HFF-Myc (cell line): ENCODE measurements around the gene HEPHL1.

ENCODE experiments used
- DNase-seq: peaks from one replicate; pipeline ENCODE4 v3.0.0-alpha.2; 2011; ENCODE audit warnings: low read depth; ENCODE audit errors: extremely low read depth
- H3K4me3 ChIP-seq: replicated peaks from 2 replicates; pipeline ENCODE4 v1.5.1; 2011; ENCODE audit warnings: low read depth, mild to moderate bottlenecking, control low read depth, low read length
- TF ChIP-seq, protein P1 (sequence below): IDR thresholded peaks from 2 replicates; pipeline ENCODE4 v1.5.1; 2012; ENCODE audit warnings: mild to moderate bottlenecking, low read depth, low read length, control low read depth; ENCODE audit errors: missing control alignments

The HEPHL1 gene

DNA sequence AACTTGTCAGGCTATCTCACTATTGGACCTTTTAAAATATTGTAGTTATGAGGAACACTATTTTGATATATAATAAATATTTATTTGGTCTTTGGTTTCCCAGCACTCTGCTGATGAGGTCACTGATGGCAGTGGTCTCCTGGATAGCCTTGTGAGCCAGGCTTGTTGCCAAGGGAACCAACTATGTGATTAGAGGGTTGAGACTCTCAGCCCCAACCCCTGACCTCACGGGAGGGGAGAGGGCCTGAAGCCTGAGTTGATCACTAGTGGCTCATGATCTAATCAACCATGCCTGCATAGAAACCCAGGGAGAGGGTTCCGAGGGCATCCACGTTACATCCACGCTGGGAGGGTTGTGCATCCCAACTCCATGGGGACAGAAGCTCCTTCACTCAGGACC is 118.3 kb downstream of the HEPHL1 start:
- H3K4me3 ChIP-seq: no peak overlapping the region
- TF ChIP-seq, protein P1, sequence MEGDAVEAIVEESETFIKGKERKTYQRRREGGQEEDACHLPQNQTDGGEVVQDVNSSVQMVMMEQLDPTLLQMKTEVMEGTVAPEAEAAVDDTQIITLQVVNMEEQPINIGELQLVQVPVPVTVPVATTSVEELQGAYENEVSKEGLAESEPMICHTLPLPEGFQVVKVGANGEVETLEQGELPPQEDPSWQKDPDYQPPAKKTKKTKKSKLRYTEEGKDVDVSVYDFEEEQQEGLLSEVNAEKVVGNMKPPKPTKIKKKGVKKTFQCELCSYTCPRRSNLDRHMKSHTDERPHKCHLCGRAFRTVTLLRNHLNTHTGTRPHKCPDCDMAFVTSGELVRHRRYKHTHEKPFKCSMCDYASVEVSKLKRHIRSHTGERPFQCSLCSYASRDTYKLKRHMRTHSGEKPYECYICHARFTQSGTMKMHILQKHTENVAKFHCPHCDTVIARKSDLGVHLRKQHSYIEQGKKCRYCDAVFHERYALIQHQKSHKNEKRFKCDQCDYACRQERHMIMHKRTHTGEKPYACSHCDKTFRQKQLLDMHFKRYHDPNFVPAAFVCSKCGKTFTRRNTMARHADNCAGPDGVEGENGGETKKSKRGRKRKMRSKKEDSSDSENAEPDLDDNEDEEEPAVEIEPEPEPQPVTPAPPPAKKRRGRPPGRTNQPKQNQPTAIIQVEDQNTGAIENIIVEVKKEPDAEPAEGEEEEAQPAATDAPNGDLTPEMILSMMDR: no peak
- DNase-seq: no peak

DNA sequence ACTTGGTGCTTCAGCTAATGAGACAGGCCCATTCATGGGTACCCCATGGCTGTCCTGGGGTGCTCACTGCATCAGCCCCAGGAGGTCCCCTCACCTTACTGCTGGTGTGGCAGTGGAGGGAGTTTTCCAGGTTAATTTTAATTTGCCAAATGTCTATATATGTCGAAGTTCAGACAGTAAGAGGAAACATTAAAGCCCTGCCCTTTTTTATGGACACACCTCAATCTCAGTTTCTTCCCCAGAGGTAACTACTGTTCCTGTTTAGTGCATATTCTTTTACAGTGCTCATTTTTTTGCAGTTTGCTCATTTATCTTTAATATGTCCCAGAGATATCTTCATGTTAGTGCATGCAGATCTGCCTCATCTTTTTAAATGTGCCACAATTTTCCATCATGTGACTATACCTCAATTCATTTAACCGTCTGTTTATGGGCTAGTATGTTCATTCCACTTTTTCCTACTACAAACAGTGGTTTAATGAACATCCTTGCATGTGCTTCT is 119.1 kb downstream of the HEPHL1 start:
- TF ChIP-seq, protein P1: no peak
- no peak for DNase-seq
- no peak overlapping the region for H3K4me3 ChIP-seq

DNA sequence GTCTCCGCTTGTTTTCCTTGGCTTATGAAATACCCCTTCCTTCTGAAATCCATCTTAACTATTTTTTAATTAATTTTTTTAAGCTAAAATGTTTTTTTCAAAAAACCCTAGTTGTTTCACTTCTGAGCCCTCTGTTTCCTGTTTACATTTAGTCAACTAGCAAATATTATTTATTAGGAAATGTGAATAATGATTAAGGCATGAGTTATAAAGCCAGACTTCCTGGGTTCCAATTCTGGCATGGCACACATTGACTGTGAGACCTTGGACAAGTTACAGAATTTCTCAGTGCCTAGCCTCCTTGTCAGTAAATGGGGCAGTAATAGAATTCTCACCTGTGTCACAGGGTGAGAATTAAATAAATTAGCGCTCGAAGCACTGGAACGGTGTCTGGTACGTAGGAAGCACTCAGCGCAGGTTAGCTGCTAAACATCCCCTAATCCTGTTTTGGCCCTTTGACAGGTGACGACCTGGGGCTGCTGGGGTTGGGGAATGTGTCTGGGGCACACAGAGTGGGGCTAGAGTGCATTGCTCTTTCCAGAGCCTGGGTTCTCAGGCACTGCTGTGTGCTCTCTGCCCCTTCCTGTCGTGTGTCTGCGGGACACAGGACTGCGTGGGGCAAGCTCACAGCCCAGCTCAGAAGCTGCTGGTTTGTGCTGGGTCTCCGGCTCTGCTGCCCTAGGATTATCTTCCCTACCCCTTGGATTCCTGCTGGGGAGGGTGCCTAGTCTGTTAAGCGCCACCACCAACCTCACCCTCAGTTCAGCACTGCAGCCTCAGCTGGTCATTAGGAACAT is 120.6 kb downstream of the HEPHL1 start:
- TF ChIP-seq, protein P1: no peak
- DNase-seq: no peak
- no peak overlapping the region for H3K4me3 ChIP-seq

DNA sequence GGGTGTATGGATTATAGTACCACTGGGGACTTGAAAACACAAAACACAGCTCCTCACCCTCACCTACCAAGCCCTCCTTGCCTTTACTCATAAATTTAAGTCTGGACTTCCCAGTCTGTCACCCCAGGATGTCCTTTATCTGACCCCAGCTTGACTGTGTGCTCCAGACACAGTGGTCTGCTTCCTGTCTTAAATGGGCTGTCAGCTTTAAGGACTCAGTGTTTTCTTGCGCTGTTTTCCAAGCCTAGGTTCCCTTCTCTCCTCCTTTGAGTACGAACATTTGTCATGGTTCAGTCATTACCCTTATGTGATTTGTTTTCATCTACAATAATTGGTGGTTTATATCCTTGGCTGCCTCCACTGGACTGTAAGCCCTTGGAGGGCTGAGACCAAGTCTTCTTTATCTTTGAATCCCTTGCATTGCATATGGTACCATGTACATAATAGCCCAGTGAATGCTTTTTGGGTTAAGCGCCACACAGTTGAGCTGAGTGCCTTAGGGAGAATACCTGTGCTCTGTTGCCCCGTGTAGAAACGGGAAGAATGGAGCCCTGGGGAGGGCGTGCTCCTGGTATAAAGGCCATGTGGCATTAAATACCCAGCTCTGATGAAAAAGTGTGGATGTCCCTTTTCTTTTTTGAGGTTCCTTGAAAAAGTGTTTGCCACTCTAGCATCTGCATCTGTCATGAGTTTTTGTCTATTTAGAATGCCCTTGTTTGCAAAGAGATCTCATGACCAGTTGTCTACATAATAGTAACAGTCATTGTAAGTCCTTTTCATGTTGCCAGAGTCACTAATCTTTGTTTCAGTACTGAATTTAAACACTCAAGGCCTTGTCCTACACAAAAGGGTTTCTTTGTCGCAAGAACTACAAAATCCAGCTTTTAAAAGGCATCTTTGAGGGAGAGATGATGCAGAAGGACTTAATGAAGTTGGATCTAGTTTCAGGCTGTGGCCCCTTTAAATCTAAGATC is 121.4 kb downstream of the HEPHL1 start:
- TF ChIP-seq, protein P1: no peak
- no peak for DNase-seq
- H3K4me3 ChIP-seq: no peak overlapping the region

DNA sequence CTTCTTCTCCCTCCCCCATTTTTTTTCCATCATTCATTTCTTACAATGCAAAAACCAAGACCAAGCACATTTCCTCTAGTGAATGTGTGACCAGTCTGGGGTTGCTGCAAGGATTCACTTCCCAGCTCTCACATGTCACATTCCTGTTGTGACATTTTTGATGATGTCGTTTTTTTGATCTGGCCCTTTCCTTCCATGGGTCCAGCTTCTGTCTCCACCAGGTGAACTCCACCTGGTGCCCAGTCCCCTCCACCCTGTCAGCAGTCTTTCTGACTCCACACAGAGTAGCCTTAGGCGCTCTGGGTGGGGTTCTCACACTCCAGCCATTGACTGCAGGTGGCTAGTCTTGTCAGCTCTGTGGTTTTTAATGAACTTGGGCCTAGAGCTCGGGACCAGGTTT is 123.1 kb downstream of the HEPHL1 start:
- no peak for DNase-seq
- TF ChIP-seq, protein P1: no peak
- H3K4me3 ChIP-seq: no peak overlapping the region

GRCh38 chr11:94144664-94145063 is 123.5 kb downstream of the HEPHL1 start:
- H3K4me3 ChIP-seq: no peak overlapping the region
- TF ChIP-seq, protein P1: no peak
- DNase-seq: no peak
